ENCODE data around the gene CDK6. TPM values are rescaled to one million over a fixed set of nuclear protein-coding genes. Genes with fewer than 3 reads are reported as not detected.

Gene CDK6
- total RNA-seq, 1 experiment from 2014 or later: 41.4 TPM

- no peaks in the 10 kb centered on the region for H3K27me3 ChIP-seq (ENCODE audit: insufficient read depth, low read length)
- DNase-seq (ENCODE audit: low read depth, low spot score) (no peak), ATAC-seq (no peak)
- H3K4me3 ChIP-seq (replicated peaks in 1 of 2; ENCODE audit: low read depth in 1 of 2, low read length in 2 of 2): no peak overlapping the region
- no peaks in the 10 kb centered on the region for H3K9me2 ChIP-seq (ENCODE audit: insufficient read depth)
- H4K20me1 ChIP-seq (ENCODE audit: insufficient read depth): no peaks in the 10 kb centered on the region
- peaks cover 94% of the 10 kb centered on the region for H3K79me2 ChIP-seq (ENCODE audit: insufficient read depth, low read length)
- no TSS peak for BruUV-seq (replicated peaks)
- RAD21 ChIA-PET (ENCODE audit: low non-redundant PET in 1 of 2, low total read pairs in 2 of 2, uncharacterized antibody in 2 of 2, unreplicated experiment in 2 of 2): no interaction called here
- no peak overlapping the region for H2AFZ ChIP-seq (ENCODE audit: low read depth, low read length, poor library complexity, severe bottlenecking)
- H3K4me2 ChIP-seq (ENCODE audit: low read length): no peak overlapping the region
- POLR2A ChIA-PET: no interaction called here
- CTCF ChIA-PET: no interaction called here
- no peaks in the 10 kb centered on the region; a peak in 1 of 4 replicates for H3K9me3 ChIP-seq (ENCODE audit: control insufficient read depth in 1 of 2, insufficient read depth in 1 of 2, low read depth in 1 of 2, low read length in 2 of 2)
- H3K4me1 ChIP-seq (ENCODE audit: control insufficient read depth in 1 of 2, insufficient read depth in 2 of 2, low read length in 2 of 2): peaks cover 0 to 19% of the 10 kb centered on the region in 2 experiments; a peak in 2 of 4 replicates
- intact Hi-C loops (cut with micrococcal nuclease): no loop called here
- no peak overlapping the region for H3K9ac ChIP-seq (ENCODE audit: low read length)
- H3K27ac ChIP-seq (ENCODE audit: low read depth, low read length): no peak overlapping the region
- TF ChIP-seq POLR2AphosphoS5 (IDR thresholded peaks at IDR 0.05; ENCODE audit: low read depth, low read length) (no peak), SIN3A (IDR thresholded peaks at IDR 0.05; ENCODE audit: low read depth) (no peak), ZFX (IDR thresholded peaks at IDR 0.05) (no peak), CBX3 (IDR thresholded peaks at IDR 0.05; ENCODE audit: low read depth) (no peak), ZNF274 (IDR thresholded peaks at IDR 0.05; ENCODE audit: low read depth, low read length) (no peak)
- no peaks in the 10 kb centered on the region for H3K36me3 ChIP-seq (ENCODE audit: control insufficient read depth in 1 of 2, insufficient read depth in 2 of 2, low read length in 2 of 2)
Observed at GRCh38 chr7:92794831-92795230, 41.5 kb downstream of the CDK6 start.

GRCh38 chr7:92794391-92794790, 42.0 kb downstream of the CDK6 start:
- DNase-seq (ENCODE audit: low read depth, low spot score): no peak
- no TSS peak for BruUV-seq (replicated peaks)
- no peaks in the 10 kb centered on the region; a peak in 1 of 4 replicates for H3K9me3 ChIP-seq (ENCODE audit: control insufficient read depth in 1 of 2, insufficient read depth in 1 of 2, low read depth in 1 of 2, low read length in 2 of 2)
- H4K20me1 ChIP-seq (ENCODE audit: insufficient read depth): no peaks in the 10 kb centered on the region
- no peak overlapping the region for H3K4me2 ChIP-seq (ENCODE audit: low read length)
- H2AFZ ChIP-seq (ENCODE audit: low read depth, low read length, poor library complexity, severe bottlenecking): no peak overlapping the region
- ChIA-PET CTCF (no interaction called here), RAD21 (ENCODE audit: low non-redundant PET in 1 of 2, low total read pairs in 2 of 2, uncharacterized antibody in 2 of 2, unreplicated experiment in 2 of 2) (no interaction called here), POLR2A (no interaction called here)
- H3K4me1 ChIP-seq (ENCODE audit: control insufficient read depth in 1 of 2, insufficient read depth in 2 of 2, low read length in 2 of 2): peaks cover 0 to 19% of the 10 kb centered on the region in 2 experiments; a peak in 2 of 4 replicates
- intact Hi-C loops (cut with micrococcal nuclease): no loop called here
- no peak for ATAC-seq
- H3K27me3 ChIP-seq (ENCODE audit: insufficient read depth, low read length): no peaks in the 10 kb centered on the region
- no peak overlapping the region for H3K27ac ChIP-seq (ENCODE audit: low read depth, low read length)
- no peak for TF ChIP-seq CTCF (IDR thresholded peaks at IDR 0.05 in 2 of 3, conservative IDR thresholded peaks at IDR 0.05 in 1 of 3; ENCODE audit: borderline replicate concordance in 1 of 3, insufficient read depth in 1 of 3, low read depth in 2 of 3, low read length in 2 of 3)
- no peak for TF ChIP-seq EGR1 (IDR thresholded peaks at IDR 0.05; ENCODE audit: low read depth)
- TF ChIP-seq EZH2phosphoT487 (IDR thresholded peaks at IDR 0.05; ENCODE audit: borderline replicate concordance): no peak
- TF ChIP-seq POLR2AphosphoS5 (IDR thresholded peaks at IDR 0.05; ENCODE audit: low read depth, low read length): no peak
- TF ChIP-seq EZH2 (IDR thresholded peaks at IDR 0.05): no peak
- H3K9me2 ChIP-seq (ENCODE audit: insufficient read depth): no peaks in the 10 kb centered on the region
- no peak overlapping the region for H3K4me3 ChIP-seq (replicated peaks in 1 of 2; ENCODE audit: low read depth in 1 of 2, low read length in 2 of 2)
- peaks cover 94% of the 10 kb centered on the region for H3K79me2 ChIP-seq (ENCODE audit: insufficient read depth, low read length)
- no peak overlapping the region for H3K9ac ChIP-seq (ENCODE audit: low read length)
- no peaks in the 10 kb centered on the region for H3K36me3 ChIP-seq (ENCODE audit: control insufficient read depth in 1 of 2, insufficient read depth in 2 of 2, low read length in 2 of 2)

Measured in HCT116 (cell line).